SK-N-SH treated with all-trans-retinoic acid at 6 μM for 48 hours (cell line): ENCODE measurements around the gene TACC3.

Experiments
- ARNTL ChIP-seq: fragments of 450-650 bp; formaldehyde crosslinking; IDR thresholded peaks from 2 replicates; pipeline ENCODE4 v1.5.0; 2020; ENCODE audit warnings: low read depth, mild to moderate bottlenecking, moderate library complexity, borderline replicate concordance
- BACH2 ChIP-seq: fragments of 250-450 bp; sonication (Bioruptor Pico); IDR thresholded peaks from 2 replicates; pipeline ENCODE4 v1.9.0; 2021; ENCODE audit warnings: mild to moderate bottlenecking, borderline replicate concordance
- ESRRG ChIP-seq: fragments of 250-450 bp; sonication (Bioruptor Pico); IDR thresholded peaks from 2 replicates; pipeline ENCODE4 v1.6.1; 2021; ENCODE audit warnings: mild to moderate bottlenecking
- OSR1 ChIP-seq: fragments of 250-450 bp; sonication (Bioruptor Pico); IDR thresholded peaks from 2 replicates; pipeline ENCODE4 v1.8.0; 2022; ENCODE audit warnings: moderate library complexity, mild to moderate bottlenecking, inconsistent platforms
- RARB ChIP-seq: fragments of 250-450 bp; sonication (Bioruptor Pico); IDR thresholded peaks from 2 replicates; pipeline ENCODE4 v1.8.0; 2021; ENCODE audit warnings: mild to moderate bottlenecking, moderate library complexity
- TOX ChIP-seq: fragments of 250-450 bp; sonication (Bioruptor Pico); IDR thresholded peaks from 2 replicates; pipeline ENCODE4 v1.8.0; 2021; ENCODE audit warnings: mild to moderate bottlenecking, moderate library complexity, borderline replicate concordance
- ZC3H10 ChIP-seq: fragments of 250-450 bp; sonication (Bioruptor Pico); IDR thresholded peaks from 2 replicates; pipeline ENCODE4 v1.5.1; 2021; ENCODE audit warnings: mild to moderate bottlenecking, moderate library complexity
- ZNF70 ChIP-seq: fragments of 450-650 bp; formaldehyde crosslinking; IDR thresholded peaks from 2 replicates; pipeline ENCODE4 v1.5.0; 2020; ENCODE audit warnings: mild to moderate bottlenecking, moderate library complexity
- ZNF8 ChIP-seq: fragments of 450-650 bp; formaldehyde crosslinking; IDR thresholded peaks from 2 replicates; pipeline ENCODE4 v1.5.0; 2020; ENCODE audit warnings: mild to moderate bottlenecking, moderate library complexity
- TF ChIP-seq, protein P1 (sequence below): fragments of 250-450 bp; sonication (Bioruptor Pico); IDR thresholded peaks from 2 replicates; pipeline ENCODE4 v1.5.1; 2020; ENCODE audit warnings: low read depth, mild to moderate bottlenecking, moderate library complexity
- TF ChIP-seq, protein P2 (sequence below): fragments of 250-450 bp; sonication (Bioruptor Pico); IDR thresholded peaks from 2 replicates; pipeline ENCODE4 v1.8.0; 2021; ENCODE audit warnings: low read depth, mild to moderate bottlenecking, moderate library complexity, borderline replicate concordance

DNA sequence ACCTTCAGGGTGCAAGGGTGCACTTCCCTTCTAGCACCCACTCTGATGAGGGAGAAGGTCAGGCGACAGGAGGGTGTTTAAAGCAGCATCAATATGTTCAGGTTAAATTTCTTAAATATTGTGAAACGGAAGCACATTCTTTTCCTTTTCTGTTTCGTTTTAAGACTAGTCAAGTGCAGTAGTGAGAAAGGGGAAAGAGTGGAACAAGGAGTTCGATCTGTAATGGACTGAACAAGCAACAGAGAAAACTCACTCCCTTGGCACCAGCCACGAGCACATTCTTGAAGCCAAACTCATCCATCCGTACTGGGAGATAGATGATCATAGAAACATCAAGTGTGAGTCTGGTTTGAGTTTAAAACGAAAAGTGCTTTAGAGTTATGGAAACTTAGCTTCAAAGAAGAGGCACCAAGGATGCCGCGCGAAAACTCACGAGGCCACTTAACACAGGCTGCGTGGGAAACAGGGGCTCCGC is 38.0 kb upstream of the TACC3 start:
- TF ChIP-seq ESRRG (CRISPR knock-in tag) (no peak), TOX (CRISPR knock-in tag) (no peak), ZNF70 (no peak), ZC3H10 (no peak), ARNTL (CRISPR knock-in tag) (no peak), RARB (CRISPR knock-in tag) (no peak), BACH2 (CRISPR knock-in tag) (no peak), OSR1 (CRISPR knock-in tag) (no peak), ZNF8 (CRISPR knock-in tag) (no peak)
- TF ChIP-seq, protein P1, sequence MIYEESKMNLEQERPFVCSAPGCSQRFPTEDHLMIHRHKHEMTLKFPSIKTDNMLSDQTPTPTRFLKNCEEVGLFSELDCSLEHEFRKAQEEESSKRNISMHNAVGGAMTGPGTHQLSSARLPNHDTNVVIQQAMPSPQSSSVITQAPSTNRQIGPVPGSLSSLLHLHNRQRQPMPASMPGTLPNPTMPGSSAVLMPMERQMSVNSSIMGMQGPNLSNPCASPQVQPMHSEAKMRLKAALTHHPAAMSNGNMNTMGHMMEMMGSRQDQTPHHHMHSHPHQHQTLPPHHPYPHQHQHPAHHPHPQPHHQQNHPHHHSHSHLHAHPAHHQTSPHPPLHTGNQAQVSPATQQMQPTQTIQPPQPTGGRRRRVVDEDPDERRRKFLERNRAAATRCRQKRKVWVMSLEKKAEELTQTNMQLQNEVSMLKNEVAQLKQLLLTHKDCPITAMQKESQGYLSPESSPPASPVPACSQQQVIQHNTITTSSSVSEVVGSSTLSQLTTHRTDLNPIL, result no peak
- TF ChIP-seq, protein P2, sequence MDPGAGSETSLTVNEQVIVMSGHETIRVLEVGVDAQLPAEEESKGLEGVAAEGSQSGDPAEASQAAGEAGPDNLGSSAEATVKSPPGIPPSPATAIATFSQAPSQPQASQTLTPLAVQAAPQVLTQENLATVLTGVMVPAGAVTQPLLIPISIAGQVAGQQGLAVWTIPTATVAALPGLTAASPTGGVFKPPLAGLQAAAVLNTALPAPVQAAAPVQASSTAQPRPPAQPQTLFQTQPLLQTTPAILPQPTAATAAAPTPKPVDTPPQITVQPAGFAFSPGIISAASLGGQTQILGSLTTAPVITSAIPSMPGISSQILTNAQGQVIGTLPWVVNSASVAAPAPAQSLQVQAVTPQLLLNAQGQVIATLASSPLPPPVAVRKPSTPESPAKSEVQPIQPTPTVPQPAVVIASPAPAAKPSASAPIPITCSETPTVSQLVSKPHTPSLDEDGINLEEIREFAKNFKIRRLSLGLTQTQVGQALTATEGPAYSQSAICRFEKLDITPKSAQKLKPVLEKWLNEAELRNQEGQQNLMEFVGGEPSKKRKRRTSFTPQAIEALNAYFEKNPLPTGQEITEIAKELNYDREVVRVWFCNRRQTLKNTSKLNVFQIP (CRISPR knock-in tag), result no peak
